Measurements from ENCODE around the gene OR13J1.

GRCh38 chr9:35909687-35910612, 39.7 kb upstream of the OR13J1 start:
- TF ChIP-seq CTCF (IDR thresholded peaks at IDR 0.05; ENCODE audit: low read depth, low read length) (no peak), EZH2phosphoT487 (IDR thresholded peaks at IDR 0.05; ENCODE audit: low read depth) (no peak)

Data from OCI-LY3 (cell line).